Endodermal cell (in vitro differentiated cells): Measurements from ENCODE around the gene TARBP2. TPM values are rescaled to one million over a fixed set of nuclear protein-coding genes. Genes with fewer than 3 reads are reported as not detected.
"Not testable (repeated sequence)": the region's sequence is repeated elsewhere in the genome, so short reads cannot be mapped to it uniquely, and the experiment has no call there.

Experiments used
- DNase-seq: peaks from one replicate; pipeline ENCODE4 v3.0.0-alpha.2; 2017
- H3K27ac ChIP-seq: 2 replicates; pipeline ENCODE4 v1.5.1; 2013; ENCODE audit warnings: mild to moderate bottlenecking, low read depth, low read length, moderate library complexity
- H3K27me3 ChIP-seq: 2 replicates; pipeline ENCODE4 v1.6.1; 2013; ENCODE audit warnings: mild to moderate bottlenecking, low read length, moderate library complexity; ENCODE audit not compliant: insufficient read depth, control insufficient read depth, poor library complexity, severe bottlenecking
- H3K36me3 ChIP-seq: 2 replicates; pipeline ENCODE4 v1.7.0; 2013; ENCODE audit warnings: mild to moderate bottlenecking, low read length, moderate library complexity; ENCODE audit not compliant: control insufficient read depth, insufficient read depth
- H3K4me1 ChIP-seq: one replicate; pipeline ENCODE4 v1.7.0; 2013; ENCODE audit warnings: low read length; ENCODE audit not compliant: control insufficient read depth, insufficient read depth
- H3K4me3 ChIP-seq: 2 replicates; pipeline ENCODE4 v1.5.1; 2013; ENCODE audit warnings: mild to moderate bottlenecking, low read length, moderate library complexity
- H3K9ac ChIP-seq: 2 replicates; pipeline ENCODE4 v1.6.1; 2013; ENCODE audit warnings: mild to moderate bottlenecking, low read length, moderate library complexity; ENCODE audit not compliant: poor library complexity, severe bottlenecking; ENCODE audit errors: extremely low read depth
- H3K9me3 ChIP-seq: 2 replicates; pipeline ENCODE4 v1.6.1; 2013; ENCODE audit warnings: mild to moderate bottlenecking, low read length, moderate library complexity; ENCODE audit not compliant: control insufficient read depth
- H3K27ac Mint-ChIP-seq: 2 replicates; pipeline ENCODE4 v1.8.0; 2020; ENCODE audit warnings: mixed read lengths
- H3K27me3 Mint-ChIP-seq: 2 replicates; pipeline ENCODE4 v1.8.0; 2021; ENCODE audit warnings: mild to moderate bottlenecking, mixed read lengths; ENCODE audit not compliant: insufficient read depth
- H3K36me3 Mint-ChIP-seq: 2 replicates; pipeline ENCODE4 v1.8.0; 2020; ENCODE audit warnings: low read depth, mixed read lengths
- H3K4me1 Mint-ChIP-seq: 2 replicates; pipeline ENCODE4 v1.8.0; 2020; ENCODE audit warnings: mixed read lengths
- H3K4me3 Mint-ChIP-seq: 2 replicates; pipeline ENCODE4 v1.8.0; 2020; ENCODE audit warnings: mild to moderate bottlenecking, moderate library complexity, mixed read lengths
- H3K9me3 Mint-ChIP-seq: 2 replicates; pipeline ENCODE4 v1.8.0; 2020; ENCODE audit warnings: mild to moderate bottlenecking, mixed read lengths
- WGBS, 2 experiments: methylation state at CpG; one replicate each; pipeline versions ENCODE4 v1.1.5 to v1.1.7; 2013; ENCODE audit warnings: missing lambda C conversion rate in 2 of 2, mixed read lengths in 1 of 2; ENCODE audit not compliant: insufficient coverage in 1 of 2, insufficient read length in 1 of 2; 5-methylcytosine and 5-hydroxymethylcytosine counted together
- total RNA-seq, 2 donors: library from RNA; stranded (reverse); fragmentation: NEBNext Ultra II Directional in 1 of 2; extraction: Animal tissue kit (Norgen Biotek cat#: 25700) in 1 of 2; gene quantifications; 2 replicates in 1 of 2; 3 replicates in 1 of 2; pipeline ENCODE4 v1.2.1, GENCODE V29; 2021
- TF ChIP-seq, protein P1 (sequence below): fragments of 200-600 bp; sonication (generic); conservative IDR thresholded peaks from 2 replicates; pipeline ENCODE4 v1.5.0; 2021; ENCODE audit warnings: antibody characterized with exemption, mild to moderate bottlenecking

The TARBP2 gene
- total RNA-seq, 2 donors from 2014 or later: 48.4 to 60.3 TPM

DNA sequence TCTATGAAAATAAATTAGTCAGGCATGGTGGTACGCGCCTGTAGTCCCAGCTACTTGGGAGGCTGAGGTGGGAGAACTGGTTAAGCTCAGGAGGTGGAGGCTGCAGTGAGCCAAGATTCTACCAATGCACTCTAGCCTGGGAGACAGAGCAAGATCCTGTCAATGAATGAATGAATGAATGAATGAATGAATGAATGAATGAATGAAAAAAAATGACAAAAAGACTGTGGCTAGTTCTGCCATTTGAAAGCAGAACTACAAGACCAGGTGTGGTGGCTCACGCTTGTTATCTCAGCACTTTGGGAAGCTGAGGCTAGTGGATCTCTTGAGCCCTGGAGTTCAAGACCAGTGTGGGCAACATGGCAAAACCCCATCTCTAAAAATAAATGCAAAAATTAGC, 38.4 kb downstream of the TARBP2 start:
- Mint-ChIP-seq H3K36me3 (peaks cover 43% of the 10 kb centered on the region), H3K4me3 (no peak overlapping the region), H3K9me3 (no peaks in the 10 kb centered on the region), H3K27me3 (no peaks in the 10 kb centered on the region), H3K4me1 (peaks cover 13% of the 10 kb centered on the region), H3K27ac (no peak overlapping the region)
- Histone ChIP-seq H3K27ac (no peak overlapping the region), H3K36me3 (peaks cover 58% of the 10 kb centered on the region), H3K27me3 (no peaks in the 10 kb centered on the region), H3K9ac (no peak overlapping the region), H3K9me3 (no peaks in the 10 kb centered on the region), H3K4me3 (no peak overlapping the region), H3K4me1 (no peaks in the 10 kb centered on the region)
- no peak for DNase-seq
- TF ChIP-seq, protein P1, sequence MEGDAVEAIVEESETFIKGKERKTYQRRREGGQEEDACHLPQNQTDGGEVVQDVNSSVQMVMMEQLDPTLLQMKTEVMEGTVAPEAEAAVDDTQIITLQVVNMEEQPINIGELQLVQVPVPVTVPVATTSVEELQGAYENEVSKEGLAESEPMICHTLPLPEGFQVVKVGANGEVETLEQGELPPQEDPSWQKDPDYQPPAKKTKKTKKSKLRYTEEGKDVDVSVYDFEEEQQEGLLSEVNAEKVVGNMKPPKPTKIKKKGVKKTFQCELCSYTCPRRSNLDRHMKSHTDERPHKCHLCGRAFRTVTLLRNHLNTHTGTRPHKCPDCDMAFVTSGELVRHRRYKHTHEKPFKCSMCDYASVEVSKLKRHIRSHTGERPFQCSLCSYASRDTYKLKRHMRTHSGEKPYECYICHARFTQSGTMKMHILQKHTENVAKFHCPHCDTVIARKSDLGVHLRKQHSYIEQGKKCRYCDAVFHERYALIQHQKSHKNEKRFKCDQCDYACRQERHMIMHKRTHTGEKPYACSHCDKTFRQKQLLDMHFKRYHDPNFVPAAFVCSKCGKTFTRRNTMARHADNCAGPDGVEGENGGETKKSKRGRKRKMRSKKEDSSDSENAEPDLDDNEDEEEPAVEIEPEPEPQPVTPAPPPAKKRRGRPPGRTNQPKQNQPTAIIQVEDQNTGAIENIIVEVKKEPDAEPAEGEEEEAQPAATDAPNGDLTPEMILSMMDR: no peak
- WGBS, 2 experiments: 95 to 99% methylated on average over 3 of the region's 3 CpGs

DNA sequence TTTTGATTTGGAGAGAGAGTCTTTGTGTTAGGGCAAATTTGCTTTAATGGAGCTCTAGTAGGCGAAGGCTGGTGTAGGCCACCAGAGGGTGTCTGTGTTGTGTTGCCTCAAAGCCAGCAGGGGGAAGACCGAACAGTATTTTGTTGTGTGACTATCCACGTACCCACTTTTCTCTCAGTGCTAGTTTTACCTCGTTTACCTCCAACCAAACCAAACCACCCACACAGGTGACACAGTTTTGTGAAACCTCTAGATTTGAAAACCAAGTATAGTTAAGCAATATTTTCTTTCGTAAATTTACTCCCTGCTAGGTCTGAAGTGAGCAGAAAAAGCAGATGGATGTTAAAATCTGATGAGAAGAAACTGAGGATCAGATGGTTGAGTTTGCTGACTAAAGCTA, 42.5 kb downstream of the TARBP2 start:
- TF ChIP-seq, protein P1: peak; percentile 97
- Mint-ChIP-seq H3K36me3 (peaks cover 34% of the 10 kb centered on the region), H3K9me3 (no peaks in the 10 kb centered on the region), H3K27me3 (no peaks in the 10 kb centered on the region), H3K4me1 (peaks cover 8% of the 10 kb centered on the region), H3K27ac (peak overlapping the region; percentile 57), H3K4me3 (no peak overlapping the region)
- Histone ChIP-seq H3K4me1 (no peaks in the 10 kb centered on the region), H3K27me3 (no peaks in the 10 kb centered on the region), H3K27ac (no peak overlapping the region), H3K9me3 (no peaks in the 10 kb centered on the region), H3K36me3 (peaks cover 39% of the 10 kb centered on the region), H3K4me3 (no peak overlapping the region), H3K9ac (no peak overlapping the region)
- 59 to 100% methylated on average over 1 to 5 of the region's 5 CpGs for WGBS, 2 experiments
- DNase-seq: peak; percentile 84

DNA sequence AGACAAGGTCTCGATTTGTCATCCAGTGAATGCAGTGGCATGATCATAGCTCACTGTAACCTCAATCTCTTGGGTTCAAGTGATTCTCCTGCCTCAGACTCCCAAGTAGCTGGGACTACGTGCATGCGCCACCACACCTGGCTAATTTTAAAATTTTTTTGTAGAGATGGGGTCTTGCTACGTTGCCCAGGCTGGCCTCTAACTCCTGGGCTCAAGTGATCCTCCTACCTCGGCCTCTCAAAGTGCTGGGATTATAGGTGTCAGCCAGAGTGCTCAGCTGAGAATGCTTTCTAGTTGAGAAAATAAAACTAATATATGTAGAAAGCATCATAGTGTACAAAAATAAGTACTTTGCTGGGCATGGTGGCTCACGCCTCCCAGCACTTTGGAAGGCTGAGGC, 47.3 kb downstream of the TARBP2 start:
- H3K4me3 ChIP-seq, H3K27me3 Mint-ChIP-seq, H3K4me1 Mint-ChIP-seq, H3K27ac Mint-ChIP-seq, DNase-seq, H3K4me1 ChIP-seq, H3K27ac ChIP-seq, H3K27me3 ChIP-seq, H3K9me3 Mint-ChIP-seq, H3K4me3 Mint-ChIP-seq, H3K9ac ChIP-seq, H3K9me3 ChIP-seq: not testable (repeated sequence)
- peaks cover 36% of the 10 kb centered on the region for H3K36me3 Mint-ChIP-seq
- WGBS, 2 experiments: 93 to 100% methylated on average over 6 of the region's 6 CpGs
- H3K36me3 ChIP-seq: peaks cover 29% of the 10 kb centered on the region

DNA sequence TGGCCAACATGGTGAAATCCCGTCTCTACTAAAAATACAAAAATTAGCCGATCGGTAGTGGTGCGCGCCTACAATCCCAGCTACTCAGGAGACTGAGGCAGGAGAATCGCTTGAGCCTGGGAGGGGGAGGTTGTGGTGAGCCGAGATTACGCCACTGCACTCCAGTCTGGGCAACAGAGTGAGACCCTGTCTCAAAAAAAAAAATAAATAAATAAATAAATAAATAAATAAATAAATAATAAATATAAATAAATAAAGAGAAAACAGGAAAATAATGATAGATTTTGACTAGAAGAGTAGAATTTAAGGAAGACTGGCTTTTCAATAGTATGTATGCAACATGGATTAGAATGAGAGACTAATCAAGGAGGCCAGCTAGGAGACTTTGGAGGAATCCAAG, 49.0 kb downstream of the TARBP2 start:
- H3K4me3 Mint-ChIP-seq, H3K27ac ChIP-seq, H3K4me3 ChIP-seq, H3K9me3 ChIP-seq, H3K9ac ChIP-seq, DNase-seq, H3K27me3 ChIP-seq, H3K4me1 ChIP-seq, H3K27me3 Mint-ChIP-seq, H3K9me3 Mint-ChIP-seq, H3K4me1 Mint-ChIP-seq, H3K27ac Mint-ChIP-seq: not testable (repeated sequence)
- 90 to 97% methylated on average over 2 to 6 of the region's 8 CpGs for WGBS, 2 experiments
- peaks cover 29% of the 10 kb centered on the region for H3K36me3 ChIP-seq
- peaks cover 35% of the 10 kb centered on the region for H3K36me3 Mint-ChIP-seq
